GM10847 (cell line): ENCODE results near the gene EN2.

Experiments
- POLR2A ChIP-seq: IDR thresholded peaks from 2 replicates; pipeline ENCODE4 v1.6.1; 2011; ENCODE audit not compliant: insufficient read length; ENCODE audit errors: extremely low read depth

The EN2 gene

GRCh38 chr7:155464183-155464582, 6.3 kb downstream of the EN2 start:
- TF ChIP-seq POLR2A: no peak

- no peak for TF ChIP-seq POLR2A
Observed at GRCh38 chr7:155464948-155465739, 7.2 kb downstream of the EN2 start.

- TF ChIP-seq POLR2A: no peak
Observed at GRCh38 chr7:155465761-155466141, 7.8 kb downstream of the EN2 start.

GRCh38 chr7:155466142-155466813, 8.3 kb downstream of the EN2 start:
- TF ChIP-seq POLR2A: no peak

- TF ChIP-seq POLR2A: no peak
Observed at GRCh38 chr7:155466814-155467733, 9.1 kb downstream of the EN2 start.

- TF ChIP-seq POLR2A: no peak
Observed at GRCh38 chr7:155467846-155468784, 10.2 kb downstream of the EN2 start.

- no peak for TF ChIP-seq POLR2A
Observed at GRCh38 chr7:155468785-155469148, 10.8 kb downstream of the EN2 start.

GRCh38 chr7:155469311-155470185, 11.6 kb downstream of the EN2 start:
- no peak for TF ChIP-seq POLR2A

- no peak for TF ChIP-seq POLR2A
Observed at GRCh38 chr7:155470186-155470487, 12.2 kb downstream of the EN2 start.

- no peak for TF ChIP-seq POLR2A
Observed at GRCh38 chr7:155470686-155471638, 13.0 kb downstream of the EN2 start.

- no peak for TF ChIP-seq POLR2A
Observed at GRCh38 chr7:155471718-155472117, 13.8 kb downstream of the EN2 start.

- no peak for TF ChIP-seq POLR2A
Observed at GRCh38 chr7:155477476-155477875, 19.5 kb downstream of the EN2 start.

- no peak for TF ChIP-seq POLR2A
Observed at GRCh38 chr7:155481764-155482163, 23.8 kb downstream of the EN2 start.
